GM12892 (cell line): ENCODE data around the gene LRIT2.

Source experiments
- DNase-seq: peaks from one replicate; pipeline ENCODE4 v3.0.0; 2011; ENCODE audit not compliant: insufficient read length
- FAIRE-seq: peaks from 2 replicates; lab custom pipeline; 2011; peaks lifted over from hg19 to GRCh38; lab: Jason Lieb, UNC
- POLR2A ChIP-seq: IDR thresholded peaks from 2 replicates; pipeline ENCODE4 v1.6.1; 2011; ENCODE audit warnings: low read depth, low read length, control low read depth
- POLR2AphosphoS5 ChIP-seq: IDR thresholded peaks from 2 replicates; pipeline ENCODE4 v1.6.1; 2011; ENCODE audit warnings: low read depth, low read length, control low read depth
- TAF1 ChIP-seq: IDR thresholded peaks from 2 replicates; pipeline ENCODE4 v1.6.1; 2011; ENCODE audit warnings: low read depth, mild to moderate bottlenecking, control low read depth, low read length, borderline replicate concordance

Gene LRIT2

DNA sequence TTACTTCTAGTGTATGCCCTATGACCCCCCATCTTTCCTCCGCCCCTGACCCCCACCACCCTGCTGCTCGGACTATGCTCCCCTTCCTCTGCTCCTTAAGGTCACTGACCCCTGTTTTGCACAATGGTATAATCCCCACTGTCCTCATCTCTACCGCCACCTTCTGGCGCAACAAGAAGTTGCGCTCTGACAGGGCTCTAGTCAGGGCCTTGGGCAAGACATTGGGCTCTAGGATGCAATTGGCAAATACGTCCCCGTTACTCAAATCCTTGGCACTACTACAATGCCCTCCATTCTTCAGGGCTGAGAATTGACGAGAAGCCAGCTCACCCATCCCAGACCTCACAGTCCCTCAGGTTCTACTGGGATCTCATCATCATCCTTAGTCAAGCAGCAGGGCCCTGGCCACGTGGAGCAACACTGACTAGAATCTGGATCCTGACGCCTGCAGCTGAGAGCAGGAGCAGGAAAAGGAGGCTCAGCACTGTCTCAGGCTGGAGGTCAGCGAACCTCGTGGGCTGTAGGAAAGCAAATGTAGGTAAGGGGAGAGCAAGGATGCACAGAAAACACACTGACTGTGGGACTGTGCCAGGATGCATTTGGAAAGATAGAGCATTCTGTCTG lies 10.6 kb downstream of the LRIT2 start:
- FAIRE-seq = peak; percentile 90
- TF ChIP-seq POLR2A (no peak), POLR2AphosphoS5 (no peak), TAF1 (no peak)
- no peak for DNase-seq

DNA sequence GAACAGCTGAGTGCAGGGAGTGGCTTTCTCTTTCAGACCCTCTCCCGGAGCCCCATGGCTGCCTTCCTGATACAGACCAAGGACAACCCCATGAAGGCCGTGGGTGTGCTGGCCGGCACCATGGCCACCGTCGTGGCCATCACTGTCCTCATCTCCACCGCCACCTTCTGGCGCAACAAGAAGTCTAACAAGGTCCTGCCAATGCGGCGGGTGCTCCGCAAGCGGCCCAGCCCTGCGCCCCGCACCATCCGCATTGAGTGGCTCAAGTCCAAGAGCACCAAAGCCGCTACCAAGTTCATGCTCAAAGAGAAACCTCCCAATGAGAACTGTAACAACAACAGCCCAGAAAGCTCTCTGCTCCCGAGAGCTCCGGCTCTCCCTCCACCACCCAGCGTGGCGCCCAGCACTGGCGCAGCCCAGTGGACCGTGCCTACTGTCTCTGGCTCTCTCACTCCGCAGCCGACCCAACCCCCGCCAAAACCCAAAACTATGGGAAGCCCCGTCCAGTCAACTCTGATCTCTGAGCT lies 11.2 kb downstream of the LRIT2 start:
- DNase-seq = no peak
- TF ChIP-seq POLR2AphosphoS5 = no peak
- no peak for TF ChIP-seq POLR2A
- TF ChIP-seq TAF1 = no peak
- FAIRE-seq = no peak

DNA sequence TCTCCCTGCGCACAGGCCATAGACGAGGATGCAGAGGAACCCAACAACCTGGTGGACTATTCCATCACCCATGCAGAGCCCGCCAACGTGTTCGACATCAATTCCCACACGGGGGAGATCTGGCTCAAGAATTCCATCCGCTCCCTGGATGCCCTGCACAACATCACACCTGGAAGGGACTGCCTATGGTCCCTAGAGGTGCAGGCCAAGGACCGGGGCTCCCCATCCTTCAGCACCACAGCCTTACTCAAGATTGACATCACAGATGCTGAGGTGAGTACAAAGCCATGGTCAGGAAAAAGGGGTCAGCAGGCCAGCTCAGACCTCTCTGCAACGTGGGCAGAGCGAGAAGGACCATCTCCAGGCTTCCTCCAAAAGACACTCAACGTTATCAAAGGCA lies 12.3 kb downstream of the LRIT2 start:
- FAIRE-seq (no peak), DNase-seq (no peak)
- TF ChIP-seq TAF1 (no peak), POLR2AphosphoS5 (no peak), POLR2A (no peak)

DNA sequence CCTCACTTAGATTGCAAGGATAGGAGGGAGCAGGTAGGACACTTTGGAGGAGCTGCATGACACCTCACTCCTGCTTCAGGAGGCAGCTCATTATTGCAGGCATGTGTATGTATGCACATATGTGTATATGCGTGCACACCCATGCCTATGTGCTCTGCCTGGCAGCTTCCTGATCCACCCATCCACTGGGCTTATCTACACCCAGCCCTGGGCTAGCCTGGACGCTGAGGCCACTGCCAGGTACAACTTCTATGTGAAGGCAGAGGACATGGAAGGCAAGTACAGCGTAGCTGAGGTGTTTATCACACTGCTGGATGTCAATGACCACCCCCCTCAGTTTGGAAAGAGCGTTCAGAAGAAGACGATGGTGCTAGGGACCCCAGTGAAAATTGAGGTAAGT lies 13.3 kb downstream of the LRIT2 start:
- no peak for DNase-seq
- no peak for FAIRE-seq
- TF ChIP-seq POLR2AphosphoS5 (no peak), TAF1 (no peak), POLR2A (no peak)

DNA sequence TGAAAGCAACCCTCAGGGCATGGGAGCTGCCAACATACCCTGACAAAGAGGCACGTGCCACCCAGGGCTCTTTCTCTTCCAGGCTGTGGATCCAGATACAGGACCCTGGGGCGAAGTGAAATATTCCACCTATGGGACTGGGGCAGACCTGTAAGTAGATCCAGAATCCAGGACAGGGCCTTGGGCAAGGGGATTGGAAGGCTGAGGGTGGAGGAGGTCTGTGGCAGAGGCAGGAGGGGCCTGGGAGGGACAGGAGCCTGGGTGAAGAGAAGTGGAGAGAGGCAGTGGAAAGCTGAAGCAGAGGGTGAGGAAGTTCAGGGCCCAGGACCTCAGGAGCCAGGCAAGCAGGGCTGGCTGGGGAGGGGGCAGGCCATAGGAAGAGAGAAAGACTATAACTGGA lies 13.8 kb downstream of the LRIT2 start:
- no peak for DNase-seq
- TF ChIP-seq POLR2AphosphoS5 (no peak), TAF1 (no peak), POLR2A (no peak)
- FAIRE-seq = no peak

DNA sequence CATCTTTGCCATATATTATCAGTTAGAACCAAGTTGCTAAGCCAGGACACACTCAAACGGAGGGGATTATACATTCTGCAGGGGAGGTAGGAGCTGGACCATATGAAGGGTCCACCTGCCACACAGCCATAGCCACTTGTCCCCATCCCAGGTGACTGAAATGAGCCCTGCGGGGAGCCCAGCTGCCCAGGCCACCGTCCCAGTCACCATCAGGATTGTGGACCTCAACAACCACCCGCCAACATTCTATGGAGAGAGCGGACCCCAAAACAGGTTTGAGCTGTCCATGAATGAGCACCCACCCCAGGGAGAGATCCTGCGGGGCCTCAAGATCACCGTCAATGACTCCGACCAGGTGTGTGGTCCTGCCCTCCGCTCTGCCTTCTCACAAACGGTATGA lies 17.3 kb downstream of the LRIT2 start:
- DNase-seq (no peak), FAIRE-seq (no peak)
- TF ChIP-seq POLR2AphosphoS5 (no peak), POLR2A (no peak), TAF1 (no peak)

DNA sequence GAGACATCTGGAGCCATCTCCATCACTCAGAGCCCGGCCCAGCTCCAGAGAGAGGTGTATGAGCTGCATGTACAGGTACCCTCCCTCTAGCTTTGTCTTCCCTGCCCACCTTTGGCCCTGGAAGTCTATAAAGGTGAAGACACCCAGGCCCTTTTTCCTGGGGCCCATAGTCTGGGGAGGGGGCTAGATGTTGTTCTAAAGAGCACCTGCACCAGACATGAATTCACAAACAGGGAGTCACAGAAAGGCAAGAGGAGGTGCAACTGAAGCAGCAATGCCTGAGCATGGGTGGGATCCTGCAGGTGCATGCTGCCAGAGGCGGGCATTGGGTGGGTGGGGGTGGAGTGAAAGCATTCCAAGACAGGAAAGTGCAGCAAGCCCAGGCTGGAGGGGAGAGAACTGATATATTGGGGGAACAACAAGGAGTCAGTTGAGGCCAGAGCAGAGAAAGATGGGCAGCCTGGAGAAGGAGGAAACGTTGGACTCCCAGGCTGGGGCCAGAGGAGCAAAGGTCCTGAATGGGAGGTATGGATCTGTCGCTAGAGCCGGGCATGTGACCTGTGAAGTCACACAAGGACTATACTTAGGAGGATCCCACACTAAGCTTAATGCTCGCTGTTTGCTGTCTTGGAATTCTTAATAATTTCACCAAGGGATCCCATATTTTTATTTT lies 19.4 kb downstream of the LRIT2 start:
- no peak for TF ChIP-seq POLR2AphosphoS5
- TF ChIP-seq TAF1 = no peak
- no peak for TF ChIP-seq POLR2A
- no peak for DNase-seq
- FAIRE-seq = no peak

DNA sequence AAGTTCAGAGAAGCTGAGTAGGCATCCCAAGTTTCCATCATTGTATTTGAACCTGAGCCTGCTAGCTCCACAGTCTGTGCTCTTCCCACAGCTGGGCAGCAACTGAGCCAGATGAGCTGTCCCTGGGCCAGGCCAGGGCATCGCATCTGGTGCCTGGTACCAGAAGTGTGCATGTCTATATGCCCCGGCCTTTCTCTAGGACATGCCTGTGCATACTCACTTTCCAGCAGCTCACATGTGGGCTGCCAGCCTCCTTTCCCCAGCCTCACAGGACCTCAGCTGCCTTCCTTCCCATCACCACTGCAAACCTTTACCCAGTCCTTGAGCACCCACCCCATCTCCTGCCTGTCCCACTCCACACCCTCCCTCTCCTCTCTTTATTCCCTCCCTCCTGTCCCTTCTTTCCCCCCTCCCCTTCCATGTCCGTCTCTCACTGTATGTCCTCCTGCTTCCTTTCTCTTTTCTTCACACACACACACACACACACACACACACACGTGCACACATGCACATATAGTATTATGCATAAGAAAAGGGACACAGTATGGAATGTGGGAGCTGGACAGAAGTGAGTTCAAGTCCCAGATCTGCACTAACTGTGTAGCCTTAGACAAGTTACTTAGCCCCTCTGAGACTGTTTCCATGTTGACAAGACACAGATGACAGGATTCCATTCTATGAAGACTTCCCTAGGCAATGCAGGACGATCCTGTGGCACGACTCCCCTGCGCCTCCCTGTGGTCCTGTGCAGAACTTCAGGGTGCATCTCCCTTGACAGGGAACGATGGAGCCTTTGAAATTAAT lies 20.1 kb downstream of the LRIT2 start:
- FAIRE-seq = peak; percentile 89
- peak; percentile 50 for DNase-seq
- TF ChIP-seq POLR2A (no peak), POLR2AphosphoS5 (no peak), TAF1 (no peak)

DNA sequence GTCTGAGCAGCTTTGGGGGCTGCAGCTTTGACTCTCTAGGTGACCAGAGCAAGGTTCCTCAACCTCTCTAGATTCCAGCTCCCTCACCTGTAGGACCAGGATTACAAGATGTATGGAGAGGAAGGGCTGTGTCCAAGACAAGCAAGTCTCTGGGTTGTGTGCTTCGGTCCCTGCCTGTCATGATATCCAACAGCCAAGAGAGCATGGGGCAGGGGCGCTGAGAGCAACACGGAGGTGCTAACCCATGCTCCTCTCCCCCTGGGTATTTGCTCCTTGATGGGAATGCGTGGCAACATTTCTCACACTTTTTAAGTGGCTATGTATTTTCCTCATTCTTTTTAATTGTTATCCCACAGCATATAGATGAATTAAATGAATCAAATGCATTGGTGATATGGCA lies 20.7 kb downstream of the LRIT2 start:
- TF ChIP-seq TAF1 = no peak
- no peak for TF ChIP-seq POLR2A
- no peak for TF ChIP-seq POLR2AphosphoS5
- FAIRE-seq (no peak), DNase-seq (no peak)

DNA sequence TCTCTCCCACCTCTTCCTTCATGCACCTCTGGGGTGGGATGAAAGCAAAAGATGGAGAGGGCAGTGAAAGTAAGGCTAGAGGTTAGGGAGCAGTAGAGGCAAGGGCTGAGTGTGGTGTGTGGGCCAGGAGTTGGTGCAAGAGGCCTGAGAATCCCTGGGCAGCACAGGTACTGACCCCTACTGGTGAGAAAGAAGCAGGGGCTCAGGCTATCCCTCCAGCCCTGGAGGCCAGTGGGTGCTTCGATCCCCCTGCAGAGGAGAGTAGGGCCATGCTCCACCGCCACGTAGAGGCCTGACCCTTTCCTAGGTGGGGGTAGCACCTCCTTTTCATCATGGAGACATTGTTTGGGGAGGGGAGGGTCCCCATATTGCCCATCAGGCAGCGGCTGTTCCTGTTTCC lies 21.2 kb downstream of the LRIT2 start:
- FAIRE-seq (peak; percentile 51), DNase-seq (peak; percentile 59)
- TF ChIP-seq TAF1 = no peak
- no peak for TF ChIP-seq POLR2AphosphoS5
- no peak for TF ChIP-seq POLR2A

DNA sequence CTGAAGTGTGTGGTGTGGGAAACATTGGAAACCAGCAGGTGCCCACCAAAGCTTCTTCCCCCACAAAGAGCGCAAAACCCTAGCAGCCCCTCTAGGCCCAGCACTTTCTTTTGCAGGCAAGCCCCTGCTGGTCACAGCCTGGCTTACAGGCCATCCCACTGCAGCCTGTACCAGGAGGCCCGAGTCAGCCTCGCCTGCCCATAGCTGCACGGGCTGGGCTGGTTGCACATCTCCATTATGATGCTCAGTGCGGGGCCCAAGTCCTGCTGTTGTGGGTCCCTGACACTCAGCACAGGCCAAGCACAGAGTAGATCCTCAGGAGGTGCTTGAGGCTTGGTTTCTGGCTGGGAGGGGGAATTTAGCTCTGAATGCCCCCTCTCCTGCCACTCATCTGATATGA lies 23.0 kb downstream of the LRIT2 start:
- DNase-seq (no peak), FAIRE-seq (no peak)
- no peak for TF ChIP-seq POLR2A
- no peak for TF ChIP-seq TAF1
- no peak for TF ChIP-seq POLR2AphosphoS5
